ENCODE measurements around the gene FMN1.

The FMN1 gene

GRCh38 chr15:33234020-33234461 is 39.5 kb upstream of the FMN1 start:
- 0 out of 2 replicates have a peak, but pooled peaks have one; percentile 18 for TF ChIP-seq CTCF (IDR thresholded peaks at IDR 0.05; ENCODE audit: low read depth, low read length)
- H3K4me3 ChIP-seq (ENCODE audit: low read depth, low read length), result no peak overlapping the region

GRCh38 chr15:33226559-33227181 is 32.2 kb upstream of the FMN1 start:
- 0 out of 2 replicates have a peak, but pooled peaks have one; percentile 4 for TF ChIP-seq CTCF (IDR thresholded peaks at IDR 0.05; ENCODE audit: low read depth, low read length)

DNA sequence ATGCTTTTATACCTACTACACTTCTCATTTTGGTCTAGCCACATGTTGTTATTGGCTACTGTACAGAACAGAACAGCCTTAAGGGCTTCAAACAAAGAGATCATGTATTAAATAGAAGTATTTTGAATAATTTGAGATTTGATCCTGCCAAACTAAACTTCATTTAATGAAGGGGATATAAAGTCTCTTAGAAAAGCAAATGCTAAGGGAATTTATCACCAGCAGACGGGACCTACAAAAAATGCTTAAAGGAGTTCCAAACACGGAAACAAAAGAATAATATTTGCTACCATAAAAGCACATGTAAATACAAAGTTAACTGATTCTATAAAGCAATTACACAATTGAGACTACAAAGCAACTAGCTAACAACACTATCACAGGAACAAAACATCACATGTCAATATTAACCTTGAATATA is 23.6 kb upstream of the FMN1 start:
- TF ChIP-seq CTCF (IDR thresholded peaks at IDR 0.05; ENCODE audit: low read depth, low read length), result no peak
- no peak overlapping the region for H3K4me3 ChIP-seq (ENCODE audit: low read depth, low read length)

More at GRCh38 chr15:33226559-33227181, 32.2 kb upstream of the FMN1 start:
- no peak overlapping the region for H3K4me3 ChIP-seq (ENCODE audit: low read depth, low read length)

DNA sequence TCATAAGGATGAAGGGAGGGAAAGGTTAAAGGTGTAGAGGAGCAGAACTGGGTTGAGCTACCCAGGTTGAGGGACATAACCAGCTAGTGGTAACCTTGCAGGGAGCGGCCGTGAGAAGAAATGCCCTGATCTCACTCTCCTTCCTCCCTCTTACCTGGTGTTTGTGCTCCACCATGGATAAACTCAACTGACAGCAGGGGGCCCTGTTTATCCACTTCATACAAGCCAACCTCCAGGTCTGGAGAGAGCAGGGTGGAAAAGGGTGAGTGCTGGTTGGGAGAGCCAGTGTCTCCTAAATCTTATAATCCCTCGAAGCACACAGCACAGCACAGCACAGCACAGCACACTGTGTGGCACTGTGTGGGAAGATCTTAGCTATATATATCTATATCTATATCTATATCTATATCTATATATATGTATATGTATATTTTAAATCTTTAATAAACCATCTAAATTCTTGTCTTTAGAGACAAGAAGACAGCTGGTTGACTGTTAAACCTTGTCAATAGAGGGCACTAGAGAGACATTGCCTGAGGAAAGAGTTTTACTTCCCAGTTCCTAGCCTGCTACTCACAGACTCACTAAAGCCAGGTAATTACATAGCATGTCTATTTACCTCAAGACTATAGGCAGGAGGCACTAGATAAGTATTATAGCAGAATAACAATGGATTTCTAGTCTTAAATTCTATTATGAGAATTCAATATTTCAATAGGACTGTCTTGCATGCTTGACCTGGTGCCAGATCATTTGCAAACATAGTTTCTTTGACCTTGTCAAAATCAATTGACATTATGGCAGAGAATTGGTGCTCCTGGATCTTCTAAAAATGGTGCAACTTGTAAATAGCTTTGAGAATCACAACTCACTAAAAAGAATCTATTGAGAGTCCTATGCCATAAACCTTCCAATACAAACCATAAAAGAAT is 21.7 kb upstream of the FMN1 start:
- peak; percentile 24; the same call in 1 of the 2 replicates for TF ChIP-seq CTCF (IDR thresholded peaks at IDR 0.05; ENCODE audit: low read depth, low read length)
- no peak overlapping the region for H3K4me3 ChIP-seq (ENCODE audit: low read depth, low read length)

DNA sequence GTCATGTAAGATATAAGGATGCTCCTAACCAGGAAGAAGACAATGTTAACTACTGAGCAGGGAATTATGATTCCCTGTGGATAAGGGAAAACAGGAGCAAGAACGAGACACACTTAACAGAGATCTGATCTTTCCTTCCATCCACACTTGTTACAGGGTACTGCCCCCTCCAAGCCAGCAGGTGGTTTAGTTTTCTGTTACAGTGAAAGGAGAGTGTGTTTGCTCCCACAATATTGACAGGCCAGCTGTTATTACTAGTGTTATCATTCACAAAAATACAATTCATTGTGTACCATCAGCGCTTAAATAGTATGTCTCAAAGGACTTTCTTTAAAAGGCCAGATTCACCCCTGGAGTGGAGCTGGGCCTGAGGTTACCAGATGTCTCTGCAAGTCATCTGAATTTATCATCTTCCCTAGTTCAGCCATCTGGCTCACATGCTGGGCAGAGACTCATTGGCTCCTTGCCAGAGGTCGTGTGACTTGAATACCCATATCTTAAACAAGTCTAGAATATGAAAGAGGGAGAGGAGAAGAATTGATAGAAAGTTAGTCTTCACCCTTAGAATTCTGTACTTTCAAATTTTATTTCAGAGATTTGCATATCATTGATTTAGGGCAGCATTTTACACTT is 16.8 kb upstream of the FMN1 start:
- TF ChIP-seq CTCF (IDR thresholded peaks at IDR 0.05; ENCODE audit: low read depth, low read length), result no peak
- H3K4me3 ChIP-seq (ENCODE audit: low read depth, low read length), result no peak overlapping the region

DNA sequence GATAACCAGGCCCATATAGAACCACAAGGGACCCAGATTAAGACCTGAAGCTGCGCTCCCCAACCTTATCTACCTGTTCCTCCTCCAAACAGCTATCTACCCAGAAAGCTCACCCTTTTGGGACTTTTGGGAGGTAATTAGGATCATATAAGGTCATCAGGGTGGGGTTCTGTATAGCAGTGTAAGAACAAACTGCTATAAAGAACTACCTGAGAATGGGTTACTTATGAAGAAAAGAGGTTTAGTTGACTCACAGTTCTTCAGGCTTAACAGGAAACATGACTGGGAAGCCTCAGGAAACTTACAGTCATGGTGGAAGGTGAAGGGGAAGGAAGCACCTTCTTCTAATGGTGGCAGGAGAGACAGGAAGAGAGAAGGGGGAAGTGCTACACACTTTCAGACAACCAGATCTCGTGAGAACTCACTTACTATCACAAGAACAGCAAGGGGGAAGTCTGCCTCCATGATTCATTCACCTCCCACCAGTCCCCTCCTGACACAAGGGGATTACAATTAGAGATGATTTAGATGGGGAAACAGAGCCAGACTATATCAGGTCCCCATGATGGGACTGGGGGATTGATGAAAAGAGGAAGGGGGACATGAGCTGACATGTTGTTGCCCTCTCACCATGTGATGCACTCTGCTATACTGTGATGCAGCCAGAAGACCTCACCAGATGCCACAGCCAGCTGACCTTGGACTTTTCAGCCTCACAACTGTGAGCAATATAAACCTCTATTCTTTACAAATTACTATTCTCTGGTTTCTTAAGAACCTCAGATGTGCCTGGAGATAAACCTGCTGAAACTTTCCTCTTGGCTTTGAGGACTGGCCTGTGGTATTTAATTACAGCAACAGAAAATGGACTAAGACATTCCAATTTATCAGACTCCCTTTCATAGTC is 15.3 kb upstream of the FMN1 start:
- no peak overlapping the region for H3K4me3 ChIP-seq (ENCODE audit: low read depth, low read length)
- no peak for TF ChIP-seq CTCF (IDR thresholded peaks at IDR 0.05; ENCODE audit: low read depth, low read length)

All from WI38 (cell line).